ENCODE measurements around the gene NOS1AP.
"Not testable (repeated sequence)": the region's sequence is repeated elsewhere in the genome, so short reads cannot be mapped to it uniquely, and the experiment has no call there.

NOS1AP gene

DNA sequence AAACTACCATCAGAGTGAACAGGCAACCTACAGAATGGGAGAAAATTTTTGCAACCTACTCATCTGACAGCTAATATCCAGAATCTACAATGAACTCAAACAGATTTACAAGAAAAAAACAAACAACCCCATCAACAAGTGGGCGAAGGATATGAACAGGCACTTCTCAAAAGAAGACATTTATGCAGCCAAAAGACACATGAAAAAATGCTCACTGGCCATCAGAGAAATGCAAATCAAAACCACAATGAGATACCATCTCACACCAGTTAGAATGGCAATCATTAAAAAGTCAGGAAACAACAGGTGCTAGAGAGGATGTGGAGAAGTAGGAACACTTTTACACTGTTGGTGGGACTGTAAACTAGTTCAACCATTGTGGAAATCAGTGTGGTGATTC, 104.1 kb downstream of the NOS1AP start:
- H3K9ac ChIP-seq (ENCODE audit: low read depth in 1 of 2, low read length in 2 of 2); H3K27me3 ChIP-seq (ENCODE audit: control insufficient read depth in 2 of 2, insufficient read depth in 2 of 2, low read length in 2 of 2); H3K27ac ChIP-seq (ENCODE audit: low read depth in 2 of 2, low read length in 2 of 2); H3K4me1 ChIP-seq (ENCODE audit: control insufficient read depth in 2 of 2, insufficient read depth in 2 of 2, low read length in 2 of 2); H3K4me3 ChIP-seq (ENCODE audit: low read length in 2 of 2); H3K36me3 ChIP-seq (ENCODE audit: control insufficient read depth in 2 of 2, insufficient read depth in 2 of 2, low read length in 2 of 2); H3K9me3 ChIP-seq (ENCODE audit: control insufficient read depth in 2 of 2, low read length in 2 of 2): not testable (repeated sequence)

DNA sequence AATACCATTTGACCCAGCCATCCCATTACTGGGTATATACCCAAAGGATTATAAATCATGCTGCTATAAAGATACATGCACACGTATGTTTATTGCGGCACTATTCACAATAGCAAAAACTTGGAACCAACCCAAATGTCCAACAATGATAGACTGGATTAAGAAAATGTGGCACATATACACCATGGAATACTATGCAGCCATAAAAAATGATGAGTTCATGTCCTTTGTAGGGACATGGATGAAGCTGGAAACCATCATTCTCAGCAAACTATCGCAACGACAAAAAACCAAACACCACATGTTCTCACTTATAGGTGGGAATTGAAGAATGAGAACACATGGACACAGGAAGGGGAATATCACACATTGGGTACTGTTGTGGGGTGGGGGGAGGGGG, 104.5 kb downstream of the NOS1AP start:
- H3K36me3 ChIP-seq (ENCODE audit: control insufficient read depth in 2 of 2, insufficient read depth in 2 of 2, low read length in 2 of 2); H3K27ac ChIP-seq (ENCODE audit: low read depth in 2 of 2, low read length in 2 of 2); H3K27me3 ChIP-seq (ENCODE audit: control insufficient read depth in 2 of 2, insufficient read depth in 2 of 2, low read length in 2 of 2); H3K9me3 ChIP-seq (ENCODE audit: control insufficient read depth in 2 of 2, low read length in 2 of 2); H3K9ac ChIP-seq (ENCODE audit: low read depth in 1 of 2, low read length in 2 of 2); H3K4me3 ChIP-seq (ENCODE audit: low read length in 2 of 2); H3K4me1 ChIP-seq (ENCODE audit: control insufficient read depth in 2 of 2, insufficient read depth in 2 of 2, low read length in 2 of 2): not testable (repeated sequence)

DNA sequence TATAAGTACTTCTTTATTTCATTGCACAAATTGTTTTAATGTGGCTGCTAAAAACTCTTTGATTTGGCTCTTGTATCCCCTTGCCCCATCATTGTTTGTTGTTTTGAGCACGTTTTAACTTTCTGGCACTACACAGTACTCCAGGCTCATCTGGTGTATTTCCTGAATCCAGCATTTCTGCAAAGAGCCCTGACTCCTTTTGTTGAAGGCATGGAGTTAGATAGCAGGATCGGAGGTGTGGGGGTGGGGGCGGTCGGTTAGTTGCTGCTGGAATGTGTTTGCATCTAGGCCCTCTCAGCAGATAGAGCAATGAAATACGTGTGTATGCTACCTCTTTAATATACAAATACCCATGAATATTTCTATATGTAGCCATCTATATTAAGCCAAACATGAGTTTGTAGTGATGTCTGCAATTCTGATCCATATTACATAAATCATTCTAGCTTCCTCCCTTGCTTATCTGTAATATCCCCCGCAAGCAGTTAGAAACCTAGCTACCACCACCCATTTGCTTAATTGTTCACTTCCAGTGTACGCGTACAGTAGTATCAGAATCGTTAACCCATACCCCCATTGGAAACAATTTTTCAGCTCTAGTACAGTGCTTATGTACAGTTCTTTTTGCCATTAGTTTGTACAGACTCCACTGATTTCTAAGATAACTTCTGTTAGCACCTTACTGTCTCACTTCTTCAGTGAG, 106.0 kb downstream of the NOS1AP start:
- Histone ChIP-seq H3K27me3 (ENCODE audit: control insufficient read depth in 2 of 2, insufficient read depth in 2 of 2, low read length in 2 of 2) (no peaks in the 10 kb centered on the region), H3K4me3 (ENCODE audit: low read length in 2 of 2) (no peak overlapping the region), H3K9me3 (ENCODE audit: control insufficient read depth in 2 of 2, low read length in 2 of 2) (no peaks in the 10 kb centered on the region), H3K27ac (ENCODE audit: low read depth in 2 of 2, low read length in 2 of 2) (no peak overlapping the region), H3K4me1 (ENCODE audit: control insufficient read depth in 2 of 2, insufficient read depth in 2 of 2, low read length in 2 of 2) (peaks cover 0 to 6% of the 10 kb centered on the region in 2 donors), H3K9ac (ENCODE audit: low read depth in 1 of 2, low read length in 2 of 2) (no peak overlapping the region), H3K36me3 (ENCODE audit: control insufficient read depth in 2 of 2, insufficient read depth in 2 of 2, low read length in 2 of 2) (no peaks in the 10 kb centered on the region)

GRCh38 chr1:162177126-162177525, 107.6 kb downstream of the NOS1AP start:
- Histone ChIP-seq H3K4me1 (ENCODE audit: control insufficient read depth in 2 of 2, insufficient read depth in 2 of 2, low read length in 2 of 2) (peaks cover 0 to 6% of the 10 kb centered on the region in 2 donors), H3K27ac (ENCODE audit: low read depth in 2 of 2, low read length in 2 of 2) (no peak overlapping the region), H3K4me3 (ENCODE audit: low read length in 2 of 2) (no peak overlapping the region), H3K36me3 (ENCODE audit: control insufficient read depth in 2 of 2, insufficient read depth in 2 of 2, low read length in 2 of 2) (no peaks in the 10 kb centered on the region), H3K9ac (ENCODE audit: low read depth in 1 of 2, low read length in 2 of 2) (no peak overlapping the region), H3K27me3 (ENCODE audit: control insufficient read depth in 2 of 2, insufficient read depth in 2 of 2, low read length in 2 of 2) (no peaks in the 10 kb centered on the region), H3K9me3 (ENCODE audit: control insufficient read depth in 2 of 2, low read length in 2 of 2) (no peaks in the 10 kb centered on the region)

DNA sequence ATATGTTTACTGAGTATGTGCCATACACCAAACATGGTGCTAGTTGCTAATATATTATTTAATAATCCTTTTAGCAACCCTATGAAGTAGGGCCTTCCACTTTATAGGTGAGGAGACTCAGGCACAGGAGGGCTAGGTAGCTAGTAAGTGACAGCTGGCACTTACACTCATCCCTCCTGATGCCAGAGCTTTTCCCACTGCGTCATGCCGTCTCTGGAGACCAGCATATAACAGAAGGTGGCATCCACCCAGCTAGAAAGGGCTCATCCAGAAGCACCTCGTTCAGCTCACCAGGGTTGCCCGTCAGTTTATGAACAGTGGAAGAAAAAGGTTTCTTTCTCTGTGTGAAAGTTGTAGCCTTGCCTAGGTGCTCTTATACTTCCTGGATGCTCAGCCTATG, 108.9 kb downstream of the NOS1AP start:
- Histone ChIP-seq H3K36me3 (ENCODE audit: control insufficient read depth in 2 of 2, insufficient read depth in 2 of 2, low read length in 2 of 2) (no peaks in the 10 kb centered on the region), H3K9ac (ENCODE audit: low read depth in 1 of 2, low read length in 2 of 2) (no peak overlapping the region), H3K27ac (ENCODE audit: low read depth in 2 of 2, low read length in 2 of 2) (no peak overlapping the region)

DNA sequence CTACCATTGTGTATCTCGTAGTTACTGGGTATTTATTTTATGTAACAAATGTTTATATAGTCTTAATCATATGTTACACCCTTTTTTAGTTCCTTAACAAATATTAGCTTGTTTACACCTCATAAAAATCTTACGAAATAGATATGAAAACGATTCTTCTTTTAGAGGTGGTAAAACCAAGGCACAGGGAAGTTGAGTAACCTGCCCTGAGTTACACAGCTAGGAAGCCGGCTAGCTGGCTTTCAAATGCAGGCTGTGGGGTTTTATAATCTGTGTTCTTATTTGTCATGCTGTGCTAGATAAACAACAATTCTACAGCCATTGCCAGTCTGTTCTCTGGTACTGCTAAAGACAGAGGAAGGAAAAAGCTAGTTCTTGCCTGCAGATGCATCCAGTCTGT, 109.6 kb downstream of the NOS1AP start:
- Histone ChIP-seq H3K27me3 (ENCODE audit: control insufficient read depth in 2 of 2, insufficient read depth in 2 of 2, low read length in 2 of 2) (no peaks in the 10 kb centered on the region), H3K9me3 (ENCODE audit: control insufficient read depth in 2 of 2, low read length in 2 of 2) (no peaks in the 10 kb centered on the region), H3K4me1 (ENCODE audit: control insufficient read depth in 2 of 2, insufficient read depth in 2 of 2, low read length in 2 of 2) (peaks cover 0 to 6% of the 10 kb centered on the region in 2 donors), H3K36me3 (ENCODE audit: control insufficient read depth in 2 of 2, insufficient read depth in 2 of 2, low read length in 2 of 2) (no peaks in the 10 kb centered on the region), H3K4me3 (ENCODE audit: low read length in 2 of 2) (no peak overlapping the region), H3K9ac (ENCODE audit: low read depth in 1 of 2, low read length in 2 of 2) (no peak overlapping the region), H3K27ac (ENCODE audit: low read depth in 2 of 2, low read length in 2 of 2) (no peak overlapping the region)

More for the DNA sequence above, 108.9 kb downstream of the NOS1AP start:
- H3K4me3 ChIP-seq (ENCODE audit: low read length in 2 of 2), result no peak overlapping the region
- no peaks in the 10 kb centered on the region for H3K27me3 ChIP-seq (ENCODE audit: control insufficient read depth in 2 of 2, insufficient read depth in 2 of 2, low read length in 2 of 2)
- H3K9me3 ChIP-seq (ENCODE audit: control insufficient read depth in 2 of 2, low read length in 2 of 2), result no peaks in the 10 kb centered on the region
- peaks cover 0 to 6% of the 10 kb centered on the region in 2 donors for H3K4me1 ChIP-seq (ENCODE audit: control insufficient read depth in 2 of 2, insufficient read depth in 2 of 2, low read length in 2 of 2)

- Histone ChIP-seq H3K27ac (ENCODE audit: low read depth in 2 of 2, low read length in 2 of 2) (no peak overlapping the region), H3K9me3 (ENCODE audit: control insufficient read depth in 2 of 2, low read length in 2 of 2) (no peaks in the 10 kb centered on the region), H3K4me1 (ENCODE audit: control insufficient read depth in 2 of 2, insufficient read depth in 2 of 2, low read length in 2 of 2) (peaks cover 0 to 6% of the 10 kb centered on the region in 2 donors), H3K27me3 (ENCODE audit: control insufficient read depth in 2 of 2, insufficient read depth in 2 of 2, low read length in 2 of 2) (no peaks in the 10 kb centered on the region), H3K4me3 (ENCODE audit: low read length in 2 of 2) (no peak overlapping the region), H3K9ac (ENCODE audit: low read depth in 1 of 2, low read length in 2 of 2) (no peak overlapping the region), H3K36me3 (ENCODE audit: control insufficient read depth in 2 of 2, insufficient read depth in 2 of 2, low read length in 2 of 2) (no peaks in the 10 kb centered on the region)
Observed at GRCh38 chr1:162180813-162181212, 111.3 kb downstream of the NOS1AP start.

DNA sequence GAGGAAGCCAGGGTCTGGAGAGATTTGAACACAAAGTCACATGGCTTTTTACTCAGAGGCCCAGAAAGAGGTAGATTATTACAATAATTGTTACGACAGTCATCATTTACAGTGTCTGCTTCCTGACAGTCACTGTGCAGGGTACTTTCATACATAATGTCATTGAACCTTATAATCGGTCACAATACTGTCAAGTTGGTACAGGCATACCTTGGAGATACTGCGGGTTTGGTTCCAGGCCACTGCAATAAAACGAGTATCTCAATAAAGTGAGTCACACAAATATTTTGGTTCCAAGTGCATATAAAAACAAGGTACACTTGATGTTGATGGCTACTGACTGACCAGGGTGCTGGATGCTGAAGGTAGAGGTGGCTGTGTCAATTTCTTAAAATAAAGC, 112.6 kb downstream of the NOS1AP start:
- peaks cover 0 to 6% of the 10 kb centered on the region in 2 donors for H3K4me1 ChIP-seq (ENCODE audit: control insufficient read depth in 2 of 2, insufficient read depth in 2 of 2, low read length in 2 of 2)
- H3K27me3 ChIP-seq (ENCODE audit: control insufficient read depth in 2 of 2, insufficient read depth in 2 of 2, low read length in 2 of 2), result no peaks in the 10 kb centered on the region
- H3K4me3 ChIP-seq (ENCODE audit: low read length in 2 of 2), result no peak overlapping the region
- H3K9ac ChIP-seq (ENCODE audit: low read depth in 1 of 2, low read length in 2 of 2), result no peak overlapping the region
- no peaks in the 10 kb centered on the region for H3K36me3 ChIP-seq (ENCODE audit: control insufficient read depth in 2 of 2, insufficient read depth in 2 of 2, low read length in 2 of 2)
- no peak overlapping the region for H3K27ac ChIP-seq (ENCODE audit: low read depth in 2 of 2, low read length in 2 of 2)
- no peaks in the 10 kb centered on the region for H3K9me3 ChIP-seq (ENCODE audit: control insufficient read depth in 2 of 2, low read length in 2 of 2)

DNA sequence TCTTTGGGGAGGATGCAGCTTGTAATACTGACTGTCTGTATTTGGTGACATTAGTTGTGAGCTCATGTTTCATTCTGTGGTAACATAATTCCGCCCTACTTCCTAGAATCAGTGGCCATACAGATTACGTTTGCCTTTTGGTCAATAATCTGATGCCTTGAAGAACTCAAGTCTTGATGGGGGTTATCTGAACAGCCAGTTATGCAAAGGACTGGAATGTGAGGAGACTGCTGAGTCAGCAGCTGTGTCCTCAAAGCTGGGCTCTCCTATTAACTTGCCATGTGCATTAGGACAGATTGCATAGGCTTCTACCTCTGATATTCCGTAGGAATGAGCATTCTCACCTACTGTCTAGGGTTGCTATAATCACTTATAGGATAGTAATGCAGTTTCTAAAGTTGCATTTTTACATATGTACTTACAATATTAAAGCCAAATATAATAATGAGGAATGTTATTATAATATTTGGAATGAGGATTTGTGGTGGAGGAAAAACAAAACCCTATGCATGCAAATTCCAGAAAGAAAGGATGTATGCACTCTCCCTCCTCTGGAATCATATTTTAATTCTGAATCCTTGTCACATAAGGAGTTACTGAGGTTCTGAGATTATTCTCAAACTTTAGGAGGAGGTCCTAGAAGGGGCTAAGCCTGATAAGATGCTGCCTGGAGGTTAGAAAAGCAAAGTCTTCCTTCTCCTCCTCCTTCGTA, 116.0 kb downstream of the NOS1AP start:
- Histone ChIP-seq H3K9ac (ENCODE audit: low read depth in 1 of 2, low read length in 2 of 2) (no peak overlapping the region), H3K27me3 (ENCODE audit: control insufficient read depth in 2 of 2, insufficient read depth in 2 of 2, low read length in 2 of 2) (no peaks in the 10 kb centered on the region), H3K36me3 (ENCODE audit: control insufficient read depth in 2 of 2, insufficient read depth in 2 of 2, low read length in 2 of 2) (no peaks in the 10 kb centered on the region), H3K27ac (ENCODE audit: low read depth in 2 of 2, low read length in 2 of 2) (no peak overlapping the region), H3K4me1 (ENCODE audit: control insufficient read depth in 2 of 2, insufficient read depth in 2 of 2, low read length in 2 of 2) (no peaks in the 10 kb centered on the region), H3K9me3 (ENCODE audit: control insufficient read depth in 2 of 2, low read length in 2 of 2) (no peaks in the 10 kb centered on the region), H3K4me3 (ENCODE audit: low read length in 2 of 2) (no peak overlapping the region)

- no peaks in the 10 kb centered on the region for H3K4me1 ChIP-seq (ENCODE audit: control insufficient read depth in 2 of 2, insufficient read depth in 2 of 2, low read length in 2 of 2)
- H3K27me3 ChIP-seq (ENCODE audit: control insufficient read depth in 2 of 2, insufficient read depth in 2 of 2, low read length in 2 of 2), result no peaks in the 10 kb centered on the region
- no peak overlapping the region for H3K9ac ChIP-seq (ENCODE audit: low read depth in 1 of 2, low read length in 2 of 2)
- H3K36me3 ChIP-seq (ENCODE audit: control insufficient read depth in 2 of 2, insufficient read depth in 2 of 2, low read length in 2 of 2), result no peaks in the 10 kb centered on the region
- no peaks in the 10 kb centered on the region for H3K9me3 ChIP-seq (ENCODE audit: control insufficient read depth in 2 of 2, low read length in 2 of 2)
- no peak overlapping the region for H3K4me3 ChIP-seq (ENCODE audit: low read length in 2 of 2)
- H3K27ac ChIP-seq (ENCODE audit: low read depth in 2 of 2, low read length in 2 of 2), result no peak overlapping the region
Observed at GRCh38 chr1:162186026-162186374, 116.5 kb downstream of the NOS1AP start.
